Measurements from ENCODE around the gene ZNF423.
A peak's percentile ranks its signal among the peaks of the same experiment; 100 is the strongest.

ZNF423 gene

DNA sequence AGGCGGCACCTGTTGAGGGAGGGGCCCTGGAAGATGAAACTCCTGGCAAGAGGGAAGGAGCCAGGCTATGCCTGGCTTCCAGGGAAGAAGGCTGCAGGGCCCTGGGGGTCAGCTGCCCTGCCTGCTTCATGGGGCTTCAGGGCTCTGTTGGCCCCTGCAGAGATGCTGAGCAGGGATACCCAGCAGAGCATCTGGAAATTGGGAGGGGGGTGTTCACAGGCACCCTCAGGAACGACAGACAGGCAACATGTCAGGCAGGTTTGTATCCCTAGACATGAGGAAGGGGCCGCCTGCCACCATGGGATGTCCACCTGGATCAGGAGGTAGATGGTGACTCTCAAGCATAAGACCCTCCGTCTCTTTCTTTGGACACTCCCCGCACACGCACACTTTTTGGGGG is 13.8 kb upstream of the ZNF423 start:
- no peak overlapping the region for H3K4me3 ChIP-seq (ENCODE audit: low read depth in 1 of 2, low read length in 2 of 2)
- H3K9me3 ChIP-seq (ENCODE audit: control insufficient read depth in 1 of 2, low read length in 2 of 2), result no peaks in the 10 kb centered on the region
- peaks cover 0 to 3% of the 10 kb centered on the region in 2 donors for H3K27me3 ChIP-seq (ENCODE audit: control insufficient read depth in 1 of 2, insufficient read depth in 2 of 2, low read length in 2 of 2)
- no peak overlapping the region for H3K9ac ChIP-seq (ENCODE audit: low read depth in 1 of 2, low read length in 2 of 2)
- H3K27ac ChIP-seq (ENCODE audit: low read depth, low read length), result no peak overlapping the region
- no peaks in the 10 kb centered on the region for H3K36me3 ChIP-seq (ENCODE audit: control insufficient read depth in 1 of 2, insufficient read depth in 2 of 2, low read length in 2 of 2)
- no peaks in the 10 kb centered on the region for H3K4me1 ChIP-seq (ENCODE audit: control insufficient read depth in 1 of 2, insufficient read depth in 2 of 2, low read length in 2 of 2)

GRCh38 chr16:49867796-49868668 is 12.1 kb upstream of the ZNF423 start:
- Histone ChIP-seq H3K9me3 (ENCODE audit: control insufficient read depth in 1 of 2, low read length in 2 of 2) (no peaks in the 10 kb centered on the region), H3K4me1 (ENCODE audit: control insufficient read depth in 1 of 2, insufficient read depth in 2 of 2, low read length in 2 of 2) (no peaks in the 10 kb centered on the region), H3K27ac (ENCODE audit: low read depth, low read length) (no peak overlapping the region), H3K9ac (ENCODE audit: low read depth in 1 of 2, low read length in 2 of 2) (no peak overlapping the region), H3K27me3 (ENCODE audit: control insufficient read depth in 1 of 2, insufficient read depth in 2 of 2, low read length in 2 of 2) (peaks cover 3 to 5% of the 10 kb centered on the region in 2 donors), H3K4me3 (ENCODE audit: low read depth in 1 of 2, low read length in 2 of 2) (no peak overlapping the region), H3K36me3 (ENCODE audit: control insufficient read depth in 1 of 2, insufficient read depth in 2 of 2, low read length in 2 of 2) (no peaks in the 10 kb centered on the region)

GRCh38 chr16:49867234-49867633 is 11.3 kb upstream of the ZNF423 start:
- Histone ChIP-seq H3K4me1 (ENCODE audit: control insufficient read depth in 1 of 2, insufficient read depth in 2 of 2, low read length in 2 of 2) (no peaks in the 10 kb centered on the region), H3K27ac (ENCODE audit: low read depth, low read length) (no peak overlapping the region), H3K27me3 (ENCODE audit: control insufficient read depth in 1 of 2, insufficient read depth in 2 of 2, low read length in 2 of 2) (peaks cover 3 to 5% of the 10 kb centered on the region in 2 donors), H3K9ac (ENCODE audit: low read depth in 1 of 2, low read length in 2 of 2) (no peak overlapping the region), H3K4me3 (ENCODE audit: low read depth in 1 of 2, low read length in 2 of 2) (no peak overlapping the region), H3K9me3 (ENCODE audit: control insufficient read depth in 1 of 2, low read length in 2 of 2) (no peaks in the 10 kb centered on the region), H3K36me3 (ENCODE audit: control insufficient read depth in 1 of 2, insufficient read depth in 2 of 2, low read length in 2 of 2) (no peaks in the 10 kb centered on the region)

DNA sequence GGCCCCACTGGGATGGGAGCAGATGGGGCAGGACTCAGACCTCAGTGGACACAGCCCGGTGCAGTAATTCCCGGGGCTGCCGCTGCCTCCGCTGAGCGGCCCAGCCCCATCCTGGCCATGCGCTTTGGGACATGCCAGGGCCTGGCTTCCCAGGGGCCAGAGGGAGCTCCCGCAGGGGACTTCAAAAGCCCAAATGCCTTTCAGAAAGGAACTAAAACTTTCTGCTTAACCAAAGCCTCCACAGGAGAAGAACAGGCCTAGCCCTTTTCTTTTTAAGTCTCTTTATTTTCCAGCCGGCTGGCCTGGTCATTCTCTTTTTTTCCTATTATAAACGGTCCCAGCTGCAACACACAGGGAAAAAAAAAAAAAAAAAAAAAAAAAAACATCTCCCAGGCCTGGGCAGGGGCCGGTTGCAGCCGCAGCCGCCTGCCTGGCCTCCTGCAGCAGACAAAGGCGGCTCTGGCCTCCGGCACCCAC is 10.7 kb upstream of the ZNF423 start:
- Histone ChIP-seq H3K9ac (ENCODE audit: low read depth in 1 of 2, low read length in 2 of 2) (no peak overlapping the region), H3K27ac (ENCODE audit: low read depth, low read length) (no peak overlapping the region), H3K4me3 (ENCODE audit: low read depth in 1 of 2, low read length in 2 of 2) (no peak overlapping the region)

DNA sequence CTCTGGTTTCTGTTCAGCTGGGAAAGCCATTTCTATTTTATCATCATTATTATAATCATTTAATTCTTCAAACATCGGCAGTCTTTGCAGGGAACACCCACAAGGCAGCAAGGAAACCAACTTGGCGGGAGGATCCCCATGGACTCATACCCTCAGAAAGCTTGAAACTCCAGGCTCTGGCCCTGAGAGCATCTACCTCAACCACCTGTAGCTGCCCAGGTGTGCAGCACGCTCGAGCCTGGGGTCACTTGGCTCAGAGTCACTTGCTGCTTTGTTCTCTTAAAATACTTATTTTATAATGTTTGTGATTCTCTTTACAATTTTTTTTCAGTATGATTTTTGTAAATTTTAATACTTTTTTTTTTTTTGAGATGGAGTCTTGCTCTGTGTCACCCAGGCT is 6.8 kb upstream of the ZNF423 start:
- Histone ChIP-seq H3K4me1 (ENCODE audit: control insufficient read depth in 1 of 2, insufficient read depth in 2 of 2, low read length in 2 of 2) (peaks cover 8% of the 10 kb centered on the region in 2 donors), H3K9me3 (ENCODE audit: control insufficient read depth in 1 of 2, low read length in 2 of 2) (no peaks in the 10 kb centered on the region), H3K9ac (ENCODE audit: low read depth in 1 of 2, low read length in 2 of 2) (no peak overlapping the region), H3K36me3 (ENCODE audit: control insufficient read depth in 1 of 2, insufficient read depth in 2 of 2, low read length in 2 of 2) (no peaks in the 10 kb centered on the region), H3K27ac (ENCODE audit: low read depth, low read length) (no peak overlapping the region), H3K4me3 (ENCODE audit: low read depth in 1 of 2, low read length in 2 of 2) (no peak overlapping the region), H3K27me3 (ENCODE audit: control insufficient read depth in 1 of 2, insufficient read depth in 2 of 2, low read length in 2 of 2) (peaks cover 7 to 24% of the 10 kb centered on the region in 2 donors)

More for the DNA sequence above, 10.7 kb upstream of the ZNF423 start:
- H3K27me3 ChIP-seq (ENCODE audit: control insufficient read depth in 1 of 2, insufficient read depth in 2 of 2, low read length in 2 of 2), result peaks cover 3 to 6% of the 10 kb centered on the region in 2 donors
- H3K36me3 ChIP-seq (ENCODE audit: control insufficient read depth in 1 of 2, insufficient read depth in 2 of 2, low read length in 2 of 2), result no peaks in the 10 kb centered on the region
- no peaks in the 10 kb centered on the region for H3K4me1 ChIP-seq (ENCODE audit: control insufficient read depth in 1 of 2, insufficient read depth in 2 of 2, low read length in 2 of 2)
- no peaks in the 10 kb centered on the region for H3K9me3 ChIP-seq (ENCODE audit: control insufficient read depth in 1 of 2, low read length in 2 of 2)

- peaks cover 8 to 12% of the 10 kb centered on the region in 2 donors for H3K4me1 ChIP-seq (ENCODE audit: control insufficient read depth in 1 of 2, insufficient read depth in 2 of 2, low read length in 2 of 2)
- no peaks in the 10 kb centered on the region for H3K36me3 ChIP-seq (ENCODE audit: control insufficient read depth in 1 of 2, insufficient read depth in 2 of 2, low read length in 2 of 2)
- no peaks in the 10 kb centered on the region for H3K9me3 ChIP-seq (ENCODE audit: control insufficient read depth in 1 of 2, low read length in 2 of 2)
- H3K27me3 ChIP-seq (ENCODE audit: control insufficient read depth in 1 of 2, insufficient read depth in 2 of 2, low read length in 2 of 2), result peaks cover 7 to 28% of the 10 kb centered on the region in 2 donors
- H3K27ac ChIP-seq (ENCODE audit: low read depth, low read length), result no peak overlapping the region
- H3K9ac ChIP-seq (ENCODE audit: low read depth in 1 of 2, low read length in 2 of 2), result no peak overlapping the region
- no peak overlapping the region for H3K4me3 ChIP-seq (ENCODE audit: low read depth in 1 of 2, low read length in 2 of 2)
Observed at GRCh38 chr16:49861299-49861698, 5.4 kb upstream of the ZNF423 start.

GRCh38 chr16:49860593-49860992 is 4.7 kb upstream of the ZNF423 start:
- H3K9me3 ChIP-seq (ENCODE audit: control insufficient read depth in 1 of 2, low read length in 2 of 2), result no peaks in the 10 kb centered on the region
- no peak overlapping the region for H3K9ac ChIP-seq (ENCODE audit: low read depth in 1 of 2, low read length in 2 of 2)
- peaks cover 8 to 12% of the 10 kb centered on the region in 2 donors for H3K4me1 ChIP-seq (ENCODE audit: control insufficient read depth in 1 of 2, insufficient read depth in 2 of 2, low read length in 2 of 2)
- H3K4me3 ChIP-seq (ENCODE audit: low read depth in 1 of 2, low read length in 2 of 2), result no peak overlapping the region
- H3K36me3 ChIP-seq (ENCODE audit: control insufficient read depth in 1 of 2, insufficient read depth in 2 of 2, low read length in 2 of 2), result no peaks in the 10 kb centered on the region
- no peak overlapping the region for H3K27ac ChIP-seq (ENCODE audit: low read depth, low read length)
- peaks cover 7 to 28% of the 10 kb centered on the region in 2 donors for H3K27me3 ChIP-seq (ENCODE audit: control insufficient read depth in 1 of 2, insufficient read depth in 2 of 2, low read length in 2 of 2)

- Histone ChIP-seq H3K36me3 (ENCODE audit: control insufficient read depth in 1 of 2, insufficient read depth in 2 of 2, low read length in 2 of 2) (no peaks in the 10 kb centered on the region), H3K9ac (ENCODE audit: low read depth in 1 of 2, low read length in 2 of 2) (peak overlapping the region in 1 of 2 donors; percentile 1), H3K27ac (ENCODE audit: low read depth, low read length) (peak overlapping the region; percentile 14), H3K4me3 (ENCODE audit: low read depth in 1 of 2, low read length in 2 of 2) (peak overlapping the region; percentile 40 to 55), H3K9me3 (ENCODE audit: control insufficient read depth in 1 of 2, low read length in 2 of 2) (no peaks in the 10 kb centered on the region), H3K4me1 (ENCODE audit: control insufficient read depth in 1 of 2, insufficient read depth in 2 of 2, low read length in 2 of 2) (peaks cover 10 to 16% of the 10 kb centered on the region in 2 donors), H3K27me3 (ENCODE audit: control insufficient read depth in 1 of 2, insufficient read depth in 2 of 2, low read length in 2 of 2) (peaks cover 7 to 30% of the 10 kb centered on the region in 2 donors)
Observed at GRCh38 chr16:49859125-49859811, 3.4 kb upstream of the ZNF423 start.

DNA sequence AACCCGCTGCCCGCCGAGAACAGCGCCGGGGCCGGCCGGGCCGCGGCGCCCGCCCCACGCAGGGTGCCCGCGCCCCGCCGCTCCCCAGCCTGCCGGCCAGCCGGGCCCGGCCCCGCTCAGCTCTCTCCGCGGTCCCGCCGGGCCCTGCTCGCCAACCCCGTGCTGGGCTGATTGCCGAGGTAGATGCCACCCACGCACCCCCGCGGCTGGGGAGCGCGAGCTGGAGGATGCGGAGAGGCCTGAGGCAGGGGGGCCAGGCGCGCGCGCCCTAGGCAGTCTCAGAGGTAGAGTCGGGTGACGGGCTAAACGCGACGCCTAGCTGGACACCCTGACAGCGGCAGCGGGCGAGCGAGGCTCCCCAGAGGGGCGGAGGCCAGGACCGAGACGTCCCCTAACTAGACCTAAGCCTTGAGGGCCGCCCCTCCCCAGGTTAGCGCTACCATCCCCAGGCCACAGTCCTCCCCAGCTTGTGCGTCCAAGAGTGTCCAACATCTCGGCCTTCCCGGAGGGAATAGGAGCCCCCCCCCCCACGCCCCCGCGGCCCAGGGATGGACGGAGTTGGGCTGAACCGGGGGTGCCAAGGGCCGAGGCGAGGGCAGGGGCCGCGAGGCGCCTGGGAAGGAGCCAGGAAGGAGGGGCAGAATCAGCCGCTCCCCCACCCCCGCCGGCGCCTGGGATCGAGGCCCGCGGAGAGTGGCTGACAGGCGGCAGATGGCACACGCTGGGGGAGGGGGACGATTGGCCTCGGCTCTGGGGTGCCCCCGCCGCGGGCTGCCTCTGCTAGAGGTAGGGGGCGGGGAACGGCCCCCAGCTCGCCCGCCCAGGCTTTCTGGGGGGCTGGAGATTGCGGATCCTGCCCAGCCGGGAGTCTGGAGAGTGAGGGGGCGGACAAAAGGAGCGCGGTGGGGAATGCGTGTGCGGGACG is 2.5 kb upstream of the ZNF423 start:
- H3K9ac ChIP-seq (ENCODE audit: low read depth in 1 of 2, low read length in 2 of 2), result peak overlapping the region in 1 of 2 donors; percentile 1
- H3K27me3 ChIP-seq (ENCODE audit: control insufficient read depth in 1 of 2, insufficient read depth in 2 of 2, low read length in 2 of 2), result peaks cover 16 to 36% of the 10 kb centered on the region in 2 donors
- no peaks in the 10 kb centered on the region for H3K36me3 ChIP-seq (ENCODE audit: control insufficient read depth in 1 of 2, insufficient read depth in 2 of 2, low read length in 2 of 2)
- H3K27ac ChIP-seq (ENCODE audit: low read depth, low read length), result peak overlapping the region; percentile 42
- H3K4me3 ChIP-seq (ENCODE audit: low read depth in 1 of 2, low read length in 2 of 2), result peak overlapping the region; percentile 45 to 55
- no peaks in the 10 kb centered on the region for H3K9me3 ChIP-seq (ENCODE audit: control insufficient read depth in 1 of 2, low read length in 2 of 2)
- peaks cover 14 to 19% of the 10 kb centered on the region in 2 donors for H3K4me1 ChIP-seq (ENCODE audit: control insufficient read depth in 1 of 2, insufficient read depth in 2 of 2, low read length in 2 of 2)
